H9 (cell line): Measurements from ENCODE around the gene GGT5. TPM values are rescaled to one million over a fixed set of nuclear protein-coding genes. Genes with fewer than 3 reads are reported as not detected.

Experiments used
- DNase-seq: peaks from one replicate; pipeline ENCODE4 v3.0.0-alpha.2; 2017
- H2AFZ ChIP-seq: one replicate; pipeline ENCODE4 v1.6.1; 2013; ENCODE audit warnings: mild to moderate bottlenecking, low read length, control low read depth, moderate library complexity
- H2AK5ac ChIP-seq: 2 replicates; pipeline ENCODE4 v1.6.1; 2013; ENCODE audit warnings: low read length, control low read depth, mixed read lengths; ENCODE audit not compliant: insufficient read length
- H2BK120ac ChIP-seq: one replicate; pipeline ENCODE4 v1.6.1; 2013; ENCODE audit warnings: low read depth, mild to moderate bottlenecking, low read length, control low read depth, inconsistent platforms; ENCODE audit not compliant: poor library complexity, severe bottlenecking
- H2BK12ac ChIP-seq: 2 replicates; pipeline ENCODE4 v1.6.1; 2013; ENCODE audit warnings: low read length, control low read depth, mixed read lengths, low read depth; ENCODE audit not compliant: insufficient read length
- H2BK15ac ChIP-seq: 2 replicates; pipeline ENCODE4 v1.6.1; 2013; ENCODE audit warnings: low read depth, low read length, control low read depth
- H2BK20ac ChIP-seq: one replicate; pipeline ENCODE4 v1.6.1; 2013; ENCODE audit warnings: low read depth, mild to moderate bottlenecking, low read length, control low read depth, inconsistent platforms; ENCODE audit not compliant: poor library complexity, severe bottlenecking
- H2BK5ac ChIP-seq: 2 replicates; pipeline ENCODE4 v1.6.1; 2013; ENCODE audit warnings: low read length, control low read depth, mixed read lengths; ENCODE audit not compliant: insufficient read length
- H3K14ac ChIP-seq: 2 replicates; pipeline ENCODE4 v1.6.1; 2013; ENCODE audit warnings: low read length, control low read depth; ENCODE audit not compliant: insufficient read depth
- H3K18ac ChIP-seq: 2 replicates; pipeline ENCODE4 v1.6.1; 2013; ENCODE audit warnings: low read depth, mild to moderate bottlenecking, mixed read lengths, low read length, control low read depth; ENCODE audit not compliant: insufficient read length
- H3K23ac ChIP-seq: 2 replicates; pipeline ENCODE4 v1.6.1; 2013; ENCODE audit warnings: low read length, control low read depth, mixed read lengths, low read depth; ENCODE audit not compliant: insufficient read length
- H3K23me2 ChIP-seq: 2 replicates; pipeline ENCODE4 v1.6.1; 2013; ENCODE audit warnings: low read depth, mild to moderate bottlenecking, mixed read lengths, low read length, control low read depth; ENCODE audit not compliant: insufficient read length, poor library complexity, severe bottlenecking
- H3K27ac ChIP-seq: 2 replicates; pipeline ENCODE4 v1.5.1; 2013; ENCODE audit warnings: low read length, control low read depth, mixed read lengths, low read depth; ENCODE audit not compliant: insufficient read length
- H3K27me3 ChIP-seq: 2 replicates; pipeline ENCODE4 v1.6.1; 2013; ENCODE audit warnings: low read length, control low read depth, inconsistent platforms; ENCODE audit not compliant: insufficient read depth
- H3K4ac ChIP-seq: 2 replicates; pipeline ENCODE4 v1.6.1; 2013; ENCODE audit warnings: low read depth, mild to moderate bottlenecking, control low read depth, inconsistent platforms, low read length, moderate library complexity
- H3K4me1 ChIP-seq: 2 replicates; pipeline ENCODE4 v1.6.1; 2013; ENCODE audit warnings: low read length, control low read depth, inconsistent platforms; ENCODE audit not compliant: insufficient read depth
- H3K4me2 ChIP-seq: 2 replicates; pipeline ENCODE4 v1.6.1; 2013; ENCODE audit warnings: low read length, control low read depth, mixed read lengths; ENCODE audit not compliant: insufficient read length, insufficient read depth
- H3K56ac ChIP-seq: 2 replicates; pipeline ENCODE4 v1.6.1; 2013; ENCODE audit warnings: low read depth, mild to moderate bottlenecking, mixed read lengths, low read length, control low read depth; ENCODE audit not compliant: insufficient read length
- H3K79me1 ChIP-seq: 2 replicates; pipeline ENCODE4 v1.6.1; 2013; ENCODE audit warnings: low read depth, mild to moderate bottlenecking, moderate library complexity, low read length, control low read depth, inconsistent platforms; ENCODE audit not compliant: insufficient read depth, poor library complexity, severe bottlenecking
- H3K79me2 ChIP-seq: 2 replicates; pipeline ENCODE4 v1.6.1; 2013; ENCODE audit warnings: low read length, control low read depth, inconsistent platforms; ENCODE audit not compliant: insufficient read depth
- H3K9ac ChIP-seq: 2 replicates; pipeline ENCODE4 v1.6.1; 2013; ENCODE audit warnings: low read length, control low read depth, mixed read lengths; ENCODE audit not compliant: insufficient read length; ENCODE audit errors: extremely low read depth
- H3K9me3 ChIP-seq: one replicate; pipeline ENCODE4 v1.6.1; 2013; ENCODE audit warnings: low read depth, low read length, inconsistent platforms; ENCODE audit not compliant: control insufficient read depth
- H3T11ph ChIP-seq: one replicate; pipeline ENCODE4 v1.6.1; 2013; ENCODE audit warnings: mild to moderate bottlenecking, low read length, control low read depth, inconsistent platforms
- H4K20me1 ChIP-seq: one replicate; pipeline ENCODE4 v1.6.1; 2013; ENCODE audit not compliant: control insufficient read depth, insufficient read length, insufficient read depth
- H4K5ac ChIP-seq: 2 replicates; pipeline ENCODE4 v1.6.1; 2013; ENCODE audit warnings: low read depth, mild to moderate bottlenecking, mixed read lengths, low read length, control low read depth; ENCODE audit not compliant: insufficient read length
- H4K8ac ChIP-seq: replicated peaks from 2 replicates; pipeline ENCODE4 v1.6.1; 2013; ENCODE audit warnings: low read length, control low read depth, mixed read lengths, low read depth; ENCODE audit not compliant: insufficient read length
- H4K91ac ChIP-seq: 2 replicates; pipeline ENCODE4 v1.6.1; 2013; ENCODE audit warnings: low read depth, mild to moderate bottlenecking, moderate library complexity, mixed read lengths, low read length, control low read depth; ENCODE audit not compliant: insufficient read length
- H3K27ac Mint-ChIP-seq, 3 experiments: 2 replicates in 2 of 3; 3 replicates in 1 of 3; pipeline ENCODE4 v1.8.0; 2020 to 2021; ENCODE audit warnings: mixed read lengths in 3 of 3, mild to moderate bottlenecking in 1 of 3, moderate library complexity in 1 of 3
- H3K27me3 Mint-ChIP-seq: 2 replicates; pipeline ENCODE4 v1.8.0; 2021; ENCODE audit warnings: low read depth, mild to moderate bottlenecking, moderate library complexity, mixed read lengths
- H3K36me3 Mint-ChIP-seq, 3 experiments: 2 replicates in 2 of 3; 3 replicates in 1 of 3; pipeline ENCODE4 v1.8.0; 2020 to 2021; ENCODE audit warnings: low read depth in 3 of 3, mixed read lengths in 3 of 3; ENCODE audit not compliant: insufficient read depth in 1 of 3
- H3K4me1 Mint-ChIP-seq, 2 experiments: 2 replicates each; pipeline ENCODE4 v1.8.0; 2020; ENCODE audit warnings: mixed read lengths in 2 of 2
- H3K4me3 Mint-ChIP-seq, 2 experiments: 2 replicates in 1 of 2; 3 replicates in 1 of 2; pipeline ENCODE4 v1.8.0; 2020 to 2021; ENCODE audit warnings: mild to moderate bottlenecking in 2 of 2, mixed read lengths in 2 of 2, moderate library complexity in 1 of 2
- H3K9me3 Mint-ChIP-seq, 2 experiments: 2 replicates in 1 of 2; 3 replicates in 1 of 2; pipeline ENCODE4 v1.8.0; 2020; ENCODE audit warnings: mild to moderate bottlenecking in 2 of 2, mixed read lengths in 2 of 2, moderate library complexity in 1 of 2
- CTCF ChIP-seq: fragments of 200-600 bp; sonication (generic); conservative IDR thresholded peaks from 3 replicates; pipeline ENCODE4 v1.8.0; 2021; ENCODE audit warnings: antibody characterized with exemption, mild to moderate bottlenecking
- WGBS: extraction: QIAGEN DNeasy Blood & Tissue Kit; methylation state at CpG from one replicate; pipeline ENCODE4 v1.1.7; 2013; ENCODE audit warnings: missing lambda C conversion rate, low lambda C conversion rate, mixed read lengths; ENCODE audit not compliant: insufficient read length; ENCODE audit errors: extremely low coverage; 5-methylcytosine and 5-hydroxymethylcytosine counted together
- total RNA-seq: library from RNA; stranded (reverse); gene quantifications from 2 replicates; pipeline ENCODE4 v1.2.1, GENCODE V29; 2021

The GGT5 gene
- total RNA-seq, 1 experiment from 2014 or later, result 0.20 TPM

GRCh38 chr22:24291515-24292201 is 46.8 kb upstream of the GGT5 start:
- Histone ChIP-seq H2AFZ (no peak overlapping the region), H3K56ac (no peak overlapping the region), H2BK12ac (no peak overlapping the region), H3K18ac (no peak overlapping the region), H3K79me2 (peaks cover 6% of the 10 kb centered on the region; the same call in 1 of the 2 replicates), H3K27me3 (no peaks in the 10 kb centered on the region), H3K4me1 (no peaks in the 10 kb centered on the region), H4K91ac (no peak overlapping the region), H2BK20ac (no peak overlapping the region), H3K4me2 (no peak overlapping the region), H2AK5ac (no peak overlapping the region), H3K4ac (no peak overlapping the region), H3K23ac (no peak overlapping the region), H3T11ph (no peak overlapping the region), H2BK5ac (no peak overlapping the region), H2BK120ac (no peak overlapping the region), H3K9me3 (no peaks in the 10 kb centered on the region), H3K23me2 (no peaks in the 10 kb centered on the region), H3K9ac (no peak overlapping the region), H2BK15ac (no peak overlapping the region), H3K79me1 (no peaks in the 10 kb centered on the region), H4K5ac (no peak overlapping the region), H4K20me1 (no peaks in the 10 kb centered on the region), H3K14ac (no peak overlapping the region), H4K8ac (no peak overlapping the region), H3K27ac (no peak overlapping the region)
- Mint-ChIP-seq H3K27me3 (no peaks in the 10 kb centered on the region), H3K27ac (no peak overlapping the region), H3K4me1 (peaks cover 12 to 14% of the 10 kb centered on the region in 2 experiments), H3K9me3 (no peaks in the 10 kb centered on the region), H3K4me3 (no peak overlapping the region), H3K36me3 (no peaks in the 10 kb centered on the region; a peak in 1 of 7 replicates)
- no peak for DNase-seq
- TF ChIP-seq CTCF, result no peak
- WGBS, result no CpG with 5 or more reads among the region's 3 CpGs
